CD4-positive, alpha-beta T cell treated with Interleukin-12 subunit alpha and Interleukin-12 subunit beta, for 1 hour (primary cell): ENCODE measurements around the gene CCDC92B.

Experiments used
- DNase-seq: peaks from one replicate; pipeline ENCODE4 v3.0.0-alpha.2; 2020

CCDC92B gene

GRCh38 chr17:2718150-2718938, 31.1 kb downstream of the CCDC92B start:
- DNase-seq: no peak

GRCh38 chr17:2716649-2717048, 32.8 kb downstream of the CCDC92B start:
- DNase-seq: no peak

DNA sequence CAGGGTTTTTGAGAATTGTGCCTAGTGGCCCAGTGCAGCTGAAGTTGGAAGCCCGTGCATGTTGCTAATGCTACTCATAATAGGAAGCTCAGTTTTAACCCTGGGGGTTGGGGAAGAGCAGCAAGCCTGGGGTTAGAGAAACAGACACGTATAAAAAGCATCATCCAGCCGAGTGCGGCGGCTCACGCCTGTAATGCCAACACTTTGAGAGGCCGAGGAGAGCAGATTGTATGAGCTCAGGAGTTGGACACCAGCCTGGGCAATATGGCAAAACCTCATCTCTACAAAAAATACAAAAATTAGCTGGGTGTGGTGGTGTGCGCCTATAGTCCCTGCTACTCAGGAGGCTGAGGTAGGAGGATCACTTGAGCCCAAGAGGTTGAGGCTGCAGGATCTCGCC, 35.6 kb downstream of the CCDC92B start:
- no peak for DNase-seq

DNA sequence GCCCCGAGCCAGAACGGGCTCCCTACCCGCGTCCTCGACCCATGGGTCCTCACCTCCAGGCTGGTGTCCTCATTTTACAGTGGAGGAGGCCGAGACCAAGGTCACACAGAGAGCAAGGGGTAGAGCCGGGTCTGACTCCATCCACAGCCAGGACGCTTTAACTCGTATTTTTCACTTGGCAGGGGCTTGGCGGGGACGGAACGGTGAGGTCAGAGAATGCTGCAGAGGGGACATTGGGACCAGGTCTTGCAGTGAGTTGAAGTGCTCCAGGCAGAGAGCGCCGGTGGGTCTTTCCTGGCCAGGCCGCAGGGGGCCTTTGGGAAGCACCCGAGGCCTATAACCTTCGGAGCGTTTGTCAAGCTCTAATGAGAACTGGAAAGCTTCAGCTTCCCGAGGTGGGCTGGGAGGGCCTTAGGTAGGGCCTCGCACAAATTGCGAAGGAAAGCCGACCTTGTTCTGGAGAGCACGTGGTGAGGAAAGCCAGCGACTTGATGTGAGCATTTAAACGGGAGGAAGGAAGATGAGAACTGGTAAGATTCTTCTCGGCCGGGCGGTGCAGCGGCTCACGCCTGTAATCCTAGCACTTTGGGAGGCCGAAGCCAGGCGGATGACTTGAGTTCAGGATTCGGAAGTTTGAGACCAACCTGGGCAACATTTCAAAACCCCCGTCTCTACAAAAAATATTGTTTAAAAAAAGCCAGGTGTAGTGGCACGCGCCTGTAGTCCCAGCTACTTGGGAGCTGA, 37.0 kb downstream of the CCDC92B start:
- no peak for DNase-seq

GRCh38 chr17:2711608-2712299, 37.7 kb downstream of the CCDC92B start, which contains the start of gene CLUH:
Gene CLUH (minus strand): TSS chr17:2711764. CDS start chr17:2711661, 103 bp downstream.
- DNase-seq: peak; percentile 97

DNA sequence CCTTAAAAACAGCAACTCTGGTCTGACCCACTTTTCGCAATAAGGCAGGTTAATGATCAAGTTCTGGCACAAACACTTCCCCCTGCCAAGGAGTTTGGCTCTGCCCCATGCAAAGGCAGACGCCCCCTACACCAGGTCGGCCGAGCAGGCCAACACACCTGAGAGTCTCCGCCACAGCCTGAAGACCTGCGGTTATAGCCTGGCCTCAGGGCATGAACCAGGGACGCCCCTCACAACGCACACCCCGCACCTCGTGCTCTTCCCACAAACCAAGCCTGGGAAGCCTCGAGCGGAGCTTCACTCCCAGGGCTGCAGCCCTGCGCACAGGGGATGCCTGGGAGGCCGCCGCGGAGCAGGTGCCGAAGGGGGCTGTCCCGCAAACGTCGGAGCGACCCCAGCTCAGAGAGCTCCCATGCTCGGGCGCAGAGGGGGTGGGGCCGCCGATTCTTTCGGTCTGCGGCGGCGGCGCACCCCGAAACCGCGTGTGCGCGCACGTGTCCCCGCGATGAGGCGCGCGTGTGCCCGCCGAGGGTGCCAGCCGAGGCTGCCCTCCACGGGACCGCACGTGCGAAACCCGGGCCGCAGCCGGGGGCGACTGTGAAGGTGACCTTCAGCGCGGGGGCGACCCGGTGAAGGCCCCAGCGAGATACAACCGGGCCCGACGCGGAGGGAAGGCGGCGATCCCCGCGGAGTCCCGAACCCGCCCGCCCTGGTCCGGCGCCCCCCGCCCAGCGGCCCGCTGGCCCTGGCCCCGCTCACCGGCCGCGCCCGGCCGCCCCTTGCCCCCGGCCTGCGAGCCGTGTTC, 38.4 kb downstream of the CCDC92B start:
- peak; percentile 37 for DNase-seq

GRCh38 chr17:2710071-2710802, 39.2 kb downstream of the CCDC92B start:
- no peak for DNase-seq

DNA sequence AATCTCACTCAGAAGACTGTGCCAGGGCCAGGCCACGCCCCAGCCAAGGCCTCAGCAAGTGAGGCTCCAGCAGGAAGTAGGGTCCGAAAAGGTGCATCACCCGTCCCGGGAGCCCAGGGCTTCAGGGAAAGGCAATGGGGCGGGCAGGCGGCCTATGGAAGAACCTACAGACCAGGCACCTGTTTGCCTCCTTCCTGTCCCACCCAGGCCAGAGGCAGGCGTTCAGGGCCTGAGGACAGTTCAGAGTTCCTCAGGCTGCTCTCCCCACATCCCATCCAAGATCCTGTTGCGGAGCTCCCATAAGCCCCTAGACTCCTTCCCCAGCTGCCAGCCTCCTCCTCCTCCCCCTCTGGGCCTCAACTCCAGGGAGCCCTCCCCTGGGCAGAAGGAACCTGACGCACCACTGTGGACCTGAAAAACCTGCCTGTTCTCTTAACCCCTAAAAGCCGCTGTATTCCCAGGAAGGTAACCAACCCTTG, 40.2 kb downstream of the CCDC92B start:
- DNase-seq: no peak

- DNase-seq: no peak
Observed at GRCh38 chr17:2708585-2709182, 40.8 kb downstream of the CCDC92B start.

DNA sequence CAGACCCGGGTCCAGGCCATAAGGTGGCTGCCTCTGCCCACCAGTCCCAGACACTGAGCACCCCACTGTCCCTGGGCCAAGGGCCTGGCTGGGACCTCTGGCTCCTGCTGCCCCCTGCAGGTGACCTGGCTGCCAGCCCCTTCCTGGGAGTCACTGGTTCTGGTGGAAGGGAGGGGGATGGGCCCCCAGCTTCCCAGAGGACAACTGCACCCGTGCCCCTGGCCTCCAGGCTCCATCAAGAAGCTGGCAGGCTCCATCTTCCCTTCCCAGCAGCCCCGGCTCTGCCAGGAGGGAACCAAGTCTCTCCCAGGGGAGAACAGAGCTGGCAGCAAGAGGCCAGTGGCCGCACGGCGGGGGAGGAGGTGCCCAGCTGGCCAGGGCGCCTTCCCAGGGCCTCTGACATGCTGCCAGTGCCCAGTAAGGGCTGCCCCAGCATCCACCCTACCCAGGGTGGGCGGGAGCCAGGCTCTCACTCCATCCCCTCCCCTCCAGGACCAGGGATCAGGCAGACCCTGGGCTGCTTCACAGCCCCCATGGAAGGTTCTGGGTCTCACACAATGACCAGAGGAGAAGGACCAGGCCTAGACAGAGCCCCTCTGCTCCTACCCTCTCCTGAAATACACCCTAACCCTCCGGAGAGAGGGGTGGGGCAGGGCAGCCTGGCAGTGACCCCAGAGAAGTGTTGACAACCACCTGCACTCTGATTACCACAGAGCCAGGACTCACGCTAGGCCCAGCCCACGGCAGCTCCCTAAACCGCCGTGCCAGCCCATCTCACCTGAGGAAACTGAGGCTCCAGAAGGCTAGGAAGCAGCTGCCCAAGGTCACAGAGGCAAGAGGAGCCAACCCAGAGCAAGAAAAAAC, 41.5 kb downstream of the CCDC92B start:
- no peak for DNase-seq

DNA sequence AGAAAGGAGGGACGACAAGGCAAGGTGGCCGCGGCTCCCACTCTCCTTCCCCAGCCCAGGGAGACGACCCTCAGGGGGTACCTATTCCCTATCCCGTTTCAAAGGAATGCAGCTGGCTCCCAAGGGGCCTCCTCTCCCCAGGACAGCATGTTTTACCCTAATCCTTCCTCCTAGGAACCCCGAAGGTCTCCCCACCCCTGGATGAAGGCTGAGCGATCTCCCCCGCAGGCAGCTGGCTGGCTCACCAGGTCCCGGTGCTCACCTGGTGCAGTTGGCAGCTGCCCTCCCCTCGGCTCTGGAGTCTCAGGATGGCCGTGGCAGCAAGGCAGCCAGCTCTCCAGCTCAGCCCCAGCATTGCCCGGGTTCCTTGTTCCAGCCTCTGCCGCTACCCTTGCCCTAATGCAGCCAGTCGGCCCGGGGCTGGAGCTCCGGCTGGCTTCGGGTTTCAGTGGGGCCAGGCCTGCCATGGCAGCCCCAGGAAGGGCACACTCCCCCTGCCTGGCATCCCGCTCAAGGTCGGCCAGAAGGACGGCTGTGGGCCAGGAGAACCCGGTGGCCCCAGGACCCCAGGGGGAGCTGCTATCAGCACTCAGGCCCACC, 42.4 kb downstream of the CCDC92B start:
- no peak for DNase-seq

GRCh38 chr17:2705888-2706795, 43.3 kb downstream of the CCDC92B start:
- DNase-seq: no peak

- no peak for DNase-seq
Observed at GRCh38 chr17:2705263-2705662, 44.2 kb downstream of the CCDC92B start.

GRCh38 chr17:2704890-2705248, 44.6 kb downstream of the CCDC92B start:
- no peak for DNase-seq

DNA sequence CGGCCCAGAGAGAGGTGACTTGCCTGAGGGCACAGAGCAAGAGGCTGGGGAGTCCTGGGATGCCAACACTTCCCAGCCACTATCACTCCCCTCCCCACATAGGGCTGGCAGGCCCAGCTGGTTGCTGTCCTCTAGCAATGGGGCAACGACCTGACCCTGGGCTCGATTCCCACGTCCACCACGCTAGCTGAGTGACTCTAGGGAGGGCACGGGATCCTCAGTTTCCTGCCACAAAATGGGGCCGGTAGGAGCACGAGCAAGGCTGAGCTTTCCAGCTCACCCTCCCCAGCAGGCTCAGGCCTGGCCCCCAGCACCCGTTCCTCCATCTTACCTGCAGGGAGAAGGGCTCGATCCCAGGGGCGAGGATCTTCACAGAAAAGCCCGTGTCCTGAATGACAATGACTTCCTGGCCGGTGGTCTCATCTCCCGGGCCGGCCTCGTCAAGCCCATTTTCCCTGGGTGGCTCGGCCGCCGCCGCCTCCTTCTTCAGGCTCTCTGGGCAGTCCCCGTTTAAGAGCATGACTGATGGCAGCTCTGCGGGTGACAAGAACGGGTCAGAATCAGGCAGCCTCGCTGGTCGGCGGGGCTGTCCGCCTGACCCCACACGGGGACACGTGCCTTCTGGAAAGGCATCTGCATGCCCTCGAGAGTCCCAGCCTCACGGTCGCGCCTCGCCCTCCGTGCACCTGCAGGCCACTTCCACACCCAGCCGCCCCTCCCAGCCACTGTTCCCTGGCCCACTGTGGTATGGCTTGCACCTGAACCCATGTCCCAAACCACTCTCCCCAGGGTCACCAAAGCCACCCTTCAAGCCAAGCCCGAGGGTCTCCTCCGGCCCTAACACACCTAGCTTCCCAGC, 45.2 kb downstream of the CCDC92B start:
- no peak for DNase-seq

GRCh38 chr17:2703606-2704005, 45.8 kb downstream of the CCDC92B start:
- no peak for DNase-seq

GRCh38 chr17:2703181-2703580, 46.3 kb downstream of the CCDC92B start:
- DNase-seq: no peak
